HepG2 (cell line): ENCODE measurements around the gene DEPDC1B.

ENCODE experiments used
- AKNA ChIP-seq: sonication (generic); formaldehyde crosslinking; IDR thresholded peaks from 2 replicates; pipeline ENCODE4 v1.4.0; 2020; ENCODE audit warnings: missing genetic modification reagents, borderline replicate concordance
- PTBP1 ChIP-seq: fragments of 200-400 bp; formaldehyde crosslinking; IDR thresholded peaks from 2 replicates; pipeline ENCODE4 v1.6.1; 2018; ENCODE audit warnings: low read length, low read depth; ENCODE audit not compliant: poor library complexity, severe bottlenecking
- SUZ12 ChIP-seq: fragments of 150-350 bp; IDR thresholded peaks from 2 replicates; pipeline ENCODE4 v1.6.1; 2014; ENCODE audit warnings: low read depth, low read length
- ZBTB21 ChIP-seq: sonication (generic); formaldehyde crosslinking; IDR thresholded peaks from 2 replicates; pipeline ENCODE4 v1.4.0; 2020; ENCODE audit warnings: missing genetic modification reagents
- ZC3H4 ChIP-seq: sonication (generic); formaldehyde crosslinking; IDR thresholded peaks from 2 replicates; pipeline ENCODE4 v1.4.0; 2020; ENCODE audit warnings: missing genetic modification reagents, borderline replicate concordance
- ZNF101 ChIP-seq: sonication (generic); formaldehyde crosslinking; IDR thresholded peaks from 2 replicates; pipeline ENCODE4 v1.4.0; 2020; ENCODE audit warnings: mild to moderate bottlenecking, low read depth, missing genetic modification reagents, borderline replicate concordance
- ZNF792 ChIP-seq: IDR thresholded peaks from 2 replicates; pipeline ENCODE4 v1.6.1; 2016
- TF ChIP-seq, protein P1 (sequence below): sonication (generic); formaldehyde crosslinking; IDR thresholded peaks from 2 replicates; pipeline ENCODE4 v1.4.0; 2020; ENCODE audit warnings: mild to moderate bottlenecking, missing genetic modification reagents
- TF ChIP-seq, protein P2 (sequence below): sonication (generic); formaldehyde crosslinking; IDR thresholded peaks from 2 replicates; pipeline ENCODE4 v1.9.0; 2022; ENCODE audit warnings: low read depth, missing genetic modification reagents

- TF ChIP-seq, protein P1, sequence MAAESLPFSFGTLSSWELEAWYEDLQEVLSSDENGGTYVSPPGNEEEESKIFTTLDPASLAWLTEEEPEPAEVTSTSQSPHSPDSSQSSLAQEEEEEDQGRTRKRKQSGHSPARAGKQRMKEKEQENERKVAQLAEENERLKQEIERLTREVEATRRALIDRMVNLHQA (CRISPR knock-in tag): no peak
- TF ChIP-seq AKNA (CRISPR knock-in tag) (no peak), ZNF101 (CRISPR knock-in tag) (no peak), ZNF792 (no peak), ZC3H4 (CRISPR knock-in tag) (no peak), PTBP1 (no peak), ZBTB21 (no peak), SUZ12 (no peak)
- TF ChIP-seq, protein P2, sequence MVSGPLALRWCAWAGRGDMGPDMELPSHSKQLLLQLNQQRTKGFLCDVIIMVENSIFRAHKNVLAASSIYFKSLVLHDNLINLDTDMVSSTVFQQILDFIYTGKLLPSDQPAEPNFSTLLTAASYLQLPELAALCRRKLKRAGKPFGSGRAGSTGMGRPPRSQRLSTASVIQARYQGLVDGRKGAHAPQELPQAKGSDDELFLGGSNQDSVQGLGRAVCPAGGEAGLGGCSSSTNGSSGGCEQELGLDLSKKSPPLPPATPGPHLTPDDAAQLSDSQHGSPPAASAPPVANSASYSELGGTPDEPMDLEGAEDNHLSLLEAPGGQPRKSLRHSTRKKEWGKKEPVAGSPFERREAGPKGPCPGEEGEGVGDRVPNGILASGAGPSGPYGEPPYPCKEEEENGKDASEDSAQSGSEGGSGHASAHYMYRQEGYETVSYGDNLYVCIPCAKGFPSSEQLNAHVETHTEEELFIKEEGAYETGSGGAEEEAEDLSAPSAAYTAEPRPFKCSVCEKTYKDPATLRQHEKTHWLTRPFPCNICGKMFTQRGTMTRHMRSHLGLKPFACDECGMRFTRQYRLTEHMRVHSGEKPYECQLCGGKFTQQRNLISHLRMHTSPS: no peak
These were observed 38.5 kb upstream of the DEPDC1B start for GRCh38 chr5:60738461-60738860.
